HCT116 (cell line): Measurements from ENCODE around the gene RENBP.

ENCODE experiments used
- EZH2 ChIP-seq: fragments of 200-600 bp; sonication (generic); IDR thresholded peaks from 2 replicates; pipeline ENCODE4 v1.6.1; 2017; ENCODE audit warnings: antibody characterized with exemption, mixed run types
- JUND ChIP-seq: IDR thresholded peaks from 2 replicates; pipeline ENCODE4 v1.6.1; 2012
- POLR2A ChIP-seq: IDR thresholded peaks from 2 replicates; pipeline ENCODE4 v1.7.0; 2011; ENCODE audit warnings: borderline replicate concordance; ENCODE audit not compliant: insufficient read depth, insufficient read length; ENCODE audit errors: extremely low read depth
- POLR2AphosphoS5 ChIP-seq: IDR thresholded peaks from 2 replicates; pipeline ENCODE4 v1.6.1; 2011; ENCODE audit warnings: mild to moderate bottlenecking, low read depth, low read length, moderate library complexity
- SRF ChIP-seq: IDR thresholded peaks from 2 replicates; pipeline ENCODE4 v1.6.1; 2012; ENCODE audit warnings: low read depth
- TCF7L2 ChIP-seq: IDR thresholded peaks from 2 replicates; pipeline ENCODE4 v1.7.0; 2011; ENCODE audit warnings: borderline replicate concordance, inconsistent platforms; ENCODE audit not compliant: insufficient read depth, insufficient read length; ENCODE audit errors: extremely low read depth
- ZFX ChIP-seq: fragments of 450-650 bp; IDR thresholded peaks from 2 replicates; pipeline ENCODE4 v1.6.1; 2017
- TF ChIP-seq, protein P1 (sequence below), 3 experiments: fragments of 200-600 bp in 1 of 3; sonication (generic) in 1 of 3; IDR thresholded peaks in 2 of 3; conservative IDR thresholded peaks in 1 of 3; 2 replicates each; pipeline ENCODE4 v1.5.1; 2012 to 2017; ENCODE audit warnings: low read depth in 2 of 3, low read length in 2 of 3, antibody characterized with exemption in 1 of 3, borderline replicate concordance in 1 of 3, control low read depth in 1 of 3, mild to moderate bottlenecking in 1 of 3, mixed read lengths in 1 of 3, mixed run types in 1 of 3, moderate library complexity in 1 of 3; ENCODE audit not compliant: insufficient read depth in 1 of 3
- TF ChIP-seq, protein P2 (sequence below): IDR thresholded peaks from 2 replicates; pipeline ENCODE4 v1.6.1; 2012

DNA sequence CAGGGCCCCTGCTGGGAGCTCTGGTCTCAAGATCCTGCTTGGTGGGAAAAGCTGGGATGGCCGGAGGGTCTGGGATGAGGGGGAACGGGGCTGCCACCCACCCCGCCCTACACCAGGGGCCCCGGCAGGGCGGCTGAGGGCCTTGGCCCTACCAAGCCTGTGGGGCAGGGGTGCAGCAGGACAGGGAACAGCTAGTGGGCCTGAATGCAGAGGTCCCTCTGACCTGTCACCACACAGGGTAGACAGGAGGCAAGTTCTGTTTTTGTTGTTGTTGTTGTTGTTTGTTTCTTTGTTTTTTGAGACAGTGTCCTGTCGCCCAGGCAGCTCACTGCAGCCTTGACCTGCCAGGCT, 332 bp upstream of the RENBP start:
- TF ChIP-seq JUND = no peak
- no peak for TF ChIP-seq SRF
- TF ChIP-seq, protein P1, sequence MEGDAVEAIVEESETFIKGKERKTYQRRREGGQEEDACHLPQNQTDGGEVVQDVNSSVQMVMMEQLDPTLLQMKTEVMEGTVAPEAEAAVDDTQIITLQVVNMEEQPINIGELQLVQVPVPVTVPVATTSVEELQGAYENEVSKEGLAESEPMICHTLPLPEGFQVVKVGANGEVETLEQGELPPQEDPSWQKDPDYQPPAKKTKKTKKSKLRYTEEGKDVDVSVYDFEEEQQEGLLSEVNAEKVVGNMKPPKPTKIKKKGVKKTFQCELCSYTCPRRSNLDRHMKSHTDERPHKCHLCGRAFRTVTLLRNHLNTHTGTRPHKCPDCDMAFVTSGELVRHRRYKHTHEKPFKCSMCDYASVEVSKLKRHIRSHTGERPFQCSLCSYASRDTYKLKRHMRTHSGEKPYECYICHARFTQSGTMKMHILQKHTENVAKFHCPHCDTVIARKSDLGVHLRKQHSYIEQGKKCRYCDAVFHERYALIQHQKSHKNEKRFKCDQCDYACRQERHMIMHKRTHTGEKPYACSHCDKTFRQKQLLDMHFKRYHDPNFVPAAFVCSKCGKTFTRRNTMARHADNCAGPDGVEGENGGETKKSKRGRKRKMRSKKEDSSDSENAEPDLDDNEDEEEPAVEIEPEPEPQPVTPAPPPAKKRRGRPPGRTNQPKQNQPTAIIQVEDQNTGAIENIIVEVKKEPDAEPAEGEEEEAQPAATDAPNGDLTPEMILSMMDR (IDR thresholded peaks at IDR 0.05 in 2 of 3, conservative IDR thresholded peaks at IDR 0.05 in 1 of 3; ENCODE audit: borderline replicate concordance in 1 of 3, insufficient read depth in 1 of 3, low read depth in 2 of 3, low read length in 2 of 3) = no peak
- no peak for TF ChIP-seq TCF7L2
- TF ChIP-seq POLR2A = no peak
- no peak for TF ChIP-seq ZFX
- TF ChIP-seq, protein P2, sequence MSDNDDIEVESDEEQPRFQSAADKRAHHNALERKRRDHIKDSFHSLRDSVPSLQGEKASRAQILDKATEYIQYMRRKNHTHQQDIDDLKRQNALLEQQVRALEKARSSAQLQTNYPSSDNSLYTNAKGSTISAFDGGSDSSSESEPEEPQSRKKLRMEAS = no peak
- no peak for TF ChIP-seq EZH2
- no peak for TF ChIP-seq POLR2AphosphoS5
